Loucy (cell line): ENCODE data around the gene RFESD.

ENCODE experiments used
- CTCF ChIP-seq: fragments of 200-600 bp; sonication (generic); conservative IDR thresholded peaks from 2 replicates; pipeline ENCODE4 v1.5.1; 2014; ENCODE audit warnings: mild to moderate bottlenecking, antibody characterized with exemption, low read length
- EZH2phosphoT487 ChIP-seq: fragments of 200-600 bp; IDR thresholded peaks from 2 replicates; pipeline ENCODE4 v1.6.1; 2018; ENCODE audit warnings: antibody characterized with exemption, mild to moderate bottlenecking, moderate library complexity, borderline replicate concordance

GRCh38 chr5:95631991-95632675 lies 14.4 kb upstream of the RFESD start:
- TF ChIP-seq CTCF: no peak
- no peak for TF ChIP-seq EZH2phosphoT487
